ENCODE measurements around the gene FFAR3.
A peak's percentile ranks its signal among the peaks of the same experiment; 100 is the strongest.

FFAR3 gene

DNA sequence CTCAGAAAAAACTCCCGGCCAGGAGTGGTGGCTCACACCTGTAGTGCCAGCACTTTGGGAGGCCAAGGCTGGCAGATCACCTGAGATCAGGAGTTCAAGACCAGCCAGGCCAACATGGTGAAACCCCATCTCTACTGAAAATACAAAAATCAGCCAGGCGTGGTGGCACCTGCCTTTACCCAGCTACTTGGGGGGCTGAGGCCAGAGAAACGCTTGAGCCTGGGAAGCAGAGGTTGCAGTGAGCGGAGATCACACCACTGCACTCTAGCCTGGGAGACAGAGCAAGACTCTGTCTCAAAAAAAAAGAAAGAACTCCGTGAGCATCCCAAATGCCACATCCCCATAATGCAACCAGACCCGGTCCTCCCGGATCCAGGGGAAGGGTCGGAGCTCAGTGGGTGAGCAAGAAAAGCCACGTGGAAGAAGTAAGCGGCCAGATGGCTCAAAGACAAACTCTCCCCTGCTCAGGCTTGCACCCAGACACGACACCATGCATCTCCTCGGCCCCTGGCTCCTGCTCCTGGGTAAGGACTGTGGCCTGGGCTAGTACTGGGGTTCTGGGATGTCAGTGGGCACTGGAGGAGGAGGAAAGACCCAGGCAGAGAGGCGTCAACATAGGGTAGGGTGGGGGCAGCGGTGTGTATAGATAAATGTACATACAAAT, 26.6 kb upstream of the FFAR3 start:
- DNase-seq = no peak

DNA sequence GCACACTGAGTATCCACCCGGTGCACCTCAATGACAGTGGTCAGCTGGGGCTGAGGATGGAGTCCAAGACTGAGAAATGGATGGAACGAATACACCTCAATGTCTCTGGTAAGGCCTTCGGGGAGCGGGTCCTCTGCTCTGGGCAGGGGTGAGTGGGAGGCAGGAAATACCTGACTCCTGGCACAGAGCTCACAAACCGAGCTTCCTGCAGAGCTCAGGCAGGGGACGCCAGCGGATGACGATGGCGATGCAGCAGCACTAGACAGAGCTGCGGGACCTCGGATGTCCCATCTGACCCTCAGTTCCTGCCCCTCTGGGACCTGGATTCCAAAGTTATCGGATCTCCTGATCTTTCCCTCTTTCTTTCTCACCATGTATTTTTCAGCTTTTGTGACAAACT, 25.4 kb upstream of the FFAR3 start:
- DNase-seq = no peak

DNA sequence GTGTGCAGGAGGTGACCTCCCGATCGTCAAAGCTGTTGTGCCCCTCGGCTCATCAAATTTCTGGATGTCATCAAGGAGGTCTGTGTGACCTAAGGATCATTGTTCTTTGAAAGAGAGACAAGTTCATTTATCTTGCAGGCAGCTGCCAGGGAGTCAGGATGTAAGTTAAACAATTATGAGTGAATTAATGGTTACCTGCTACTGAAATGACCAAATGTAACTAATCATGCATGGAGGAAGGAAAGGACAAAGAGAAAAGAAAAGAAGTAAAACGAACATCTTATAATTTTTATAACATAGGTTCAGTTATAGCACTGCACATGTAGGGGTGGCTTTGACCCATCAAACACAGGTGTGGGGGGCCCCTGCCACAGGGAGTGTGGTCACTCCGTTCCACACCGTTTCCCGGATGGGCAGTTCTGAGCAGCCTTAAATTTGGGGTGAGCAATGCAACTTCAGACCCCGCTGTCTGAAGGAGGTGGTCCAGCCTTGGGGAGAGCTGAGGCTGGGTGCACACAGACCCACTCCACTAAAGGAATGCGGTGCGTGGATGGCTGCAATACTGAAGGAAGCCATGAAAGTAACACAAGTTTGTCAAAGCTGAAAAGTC, 24.0 kb upstream of the FFAR3 start:
- DNase-seq = no peak

DNA sequence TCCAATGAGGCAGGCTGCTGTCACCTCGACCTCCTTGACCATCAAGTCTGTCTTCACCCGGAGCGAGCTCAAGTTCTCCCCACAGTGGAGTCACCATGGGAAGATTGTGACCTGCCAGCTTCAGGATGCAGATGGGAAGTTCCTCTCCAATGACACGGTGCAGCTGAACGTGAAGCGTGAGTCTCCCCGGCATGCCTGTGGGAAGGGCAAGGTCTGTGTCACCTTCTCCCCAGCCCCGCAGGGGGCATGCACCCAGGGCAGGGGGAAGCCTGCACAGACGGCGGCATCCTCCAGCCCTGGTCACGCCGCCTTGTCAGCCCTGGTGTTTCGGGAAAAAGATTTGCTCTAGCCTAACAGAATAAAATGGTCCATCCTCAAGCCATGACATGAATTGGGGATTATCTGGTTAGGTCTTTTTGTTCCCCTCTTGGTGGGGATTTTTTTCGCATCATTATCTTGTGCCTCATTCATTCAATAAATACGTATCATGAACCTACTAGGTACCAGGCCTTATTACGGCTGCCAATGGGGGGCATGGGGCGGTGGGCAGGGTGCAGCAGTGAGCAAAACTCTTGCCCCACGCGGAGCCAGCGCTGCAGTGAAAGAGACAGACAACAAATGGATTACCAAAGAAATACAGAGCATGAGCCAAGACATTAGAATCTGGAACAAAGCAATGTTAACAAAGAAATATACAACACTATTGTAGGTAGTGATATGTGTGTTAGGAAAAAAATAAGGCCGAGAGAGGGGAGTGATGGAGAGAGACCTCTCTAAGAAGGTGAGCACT, 21.9 kb upstream of the FFAR3 start:
- no peak for DNase-seq

DNA sequence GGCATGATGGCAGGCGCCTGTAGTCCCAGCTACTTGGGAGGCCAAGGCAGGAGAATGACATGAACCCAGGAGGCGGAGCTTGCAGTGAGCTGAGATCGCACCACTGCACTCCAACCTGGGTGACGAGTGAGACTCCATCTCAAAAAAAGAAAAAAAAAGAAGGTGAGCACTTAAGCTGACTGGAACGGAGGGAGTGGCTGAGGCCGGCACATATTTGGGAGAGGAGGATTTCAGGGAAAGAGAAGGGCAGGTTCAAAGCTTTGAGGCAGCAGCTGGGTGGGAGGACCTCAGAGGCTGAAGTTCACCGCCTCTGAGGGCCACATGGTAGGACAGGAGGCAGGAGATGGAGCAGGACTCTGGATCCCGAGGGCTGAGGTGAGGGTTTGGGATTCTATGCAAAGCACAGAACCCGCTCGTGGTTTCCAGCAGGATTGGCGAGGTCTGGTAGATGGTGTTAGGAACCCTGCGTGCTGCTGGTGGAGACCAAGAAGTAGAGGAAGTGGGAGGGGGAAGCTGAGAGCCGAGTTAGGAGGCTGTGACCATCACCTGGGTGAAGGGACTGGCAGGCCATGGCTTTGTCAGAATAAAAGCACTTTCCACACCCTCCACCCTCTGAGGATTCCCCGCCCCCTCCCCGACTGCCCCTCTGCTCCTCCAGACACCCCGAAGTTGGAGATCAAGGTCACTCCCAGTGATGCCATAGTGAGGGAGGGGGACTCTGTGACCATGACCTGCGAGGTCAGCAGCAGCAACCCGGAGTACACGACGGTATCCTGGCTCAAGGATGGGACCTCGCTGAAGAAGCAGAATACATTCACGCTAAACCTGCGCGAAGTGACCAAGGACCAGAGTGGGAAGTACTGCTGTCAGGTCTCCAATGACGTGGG, 20.9 kb upstream of the FFAR3 start:
- no peak for DNase-seq

DNA sequence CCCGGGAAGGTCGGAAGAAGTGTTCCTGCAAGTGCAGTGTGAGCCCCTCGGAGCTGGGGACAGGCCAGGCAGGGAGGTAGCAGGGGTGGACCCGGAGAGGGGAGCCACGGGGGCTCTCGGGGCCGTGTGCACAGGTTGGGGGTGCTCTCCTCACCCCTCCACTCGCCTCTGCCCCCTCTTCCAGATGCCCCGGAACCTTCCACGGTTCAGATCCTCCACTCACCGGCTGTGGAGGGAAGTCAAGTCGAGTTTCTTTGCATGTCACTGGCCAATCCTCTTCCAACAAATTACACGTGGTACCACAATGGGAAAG, 20.3 kb upstream of the FFAR3 start:
- no peak for DNase-seq

DNA sequence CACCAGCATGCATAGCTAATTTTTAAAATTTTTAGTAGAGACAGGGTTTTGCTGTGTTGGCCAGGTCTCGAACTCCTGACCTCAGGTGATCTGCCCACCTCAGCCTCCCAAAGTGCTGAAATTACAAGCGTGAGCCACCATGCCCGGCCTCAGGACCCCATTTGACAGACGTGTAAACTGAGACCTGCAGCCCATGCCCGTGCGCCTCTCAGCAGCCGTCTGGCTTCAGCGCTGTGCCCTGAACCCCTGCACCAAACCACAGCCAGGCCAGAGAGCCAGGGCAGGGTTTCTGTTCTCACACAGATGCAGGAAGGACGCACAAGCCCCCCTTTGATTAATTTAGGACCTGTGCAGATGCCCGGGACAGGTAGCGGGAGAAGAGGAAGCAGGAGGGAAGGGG, 17.8 kb upstream of the FFAR3 start:
- no peak for DNase-seq

DNA sequence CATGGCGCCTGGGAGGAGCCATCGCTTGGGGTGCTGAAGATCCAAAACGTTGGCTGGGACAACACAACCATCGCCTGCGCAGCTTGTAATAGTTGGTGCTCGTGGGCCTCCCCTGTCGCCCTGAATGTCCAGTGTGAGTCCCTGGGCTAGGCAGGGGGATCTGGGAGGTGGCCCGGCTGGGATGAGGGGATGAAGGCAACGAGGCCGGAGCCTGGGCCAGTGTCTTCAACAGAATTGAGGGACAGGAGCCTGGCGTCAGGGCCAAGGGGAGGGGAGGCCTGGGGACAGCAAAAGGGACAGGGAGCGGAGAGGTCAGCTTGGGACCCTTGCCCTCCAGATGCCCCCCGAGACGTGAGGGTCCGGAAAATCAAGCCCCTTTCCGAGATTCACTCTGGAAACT, 17.3 kb upstream of the FFAR3 start:
- DNase-seq = no peak

DNA sequence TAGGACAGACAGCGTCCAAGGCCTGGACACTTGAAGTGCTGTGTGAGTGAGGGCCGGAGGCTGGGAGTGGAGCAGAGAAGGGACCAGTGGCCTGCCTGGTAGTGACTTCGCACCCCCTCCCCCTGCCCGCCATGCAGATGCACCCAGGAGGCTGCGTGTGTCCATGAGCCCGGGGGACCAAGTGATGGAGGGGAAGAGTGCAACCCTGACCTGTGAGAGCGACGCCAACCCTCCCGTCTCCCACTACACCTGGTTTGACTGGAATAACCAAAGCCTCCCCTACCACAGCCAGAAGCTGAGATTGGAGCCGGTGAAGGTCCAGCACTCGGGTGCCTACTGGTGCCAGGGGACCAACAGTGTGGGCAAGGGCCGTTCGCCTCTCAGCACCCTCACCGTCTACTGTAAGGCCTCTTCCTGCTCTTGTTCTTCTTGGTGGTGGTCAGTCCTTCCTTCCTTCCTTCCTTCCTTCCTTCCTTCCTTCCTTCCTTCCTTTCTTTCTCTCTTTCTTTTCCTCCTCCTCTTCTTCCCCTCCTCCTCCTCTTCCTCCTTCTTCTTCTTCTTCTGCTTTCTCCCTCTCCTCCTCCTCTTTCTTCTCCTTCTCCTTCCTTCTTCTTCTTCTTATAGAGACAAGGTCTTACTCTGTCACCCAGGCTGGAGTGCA, 16.6 kb upstream of the FFAR3 start:
- DNase-seq = no peak

DNA sequence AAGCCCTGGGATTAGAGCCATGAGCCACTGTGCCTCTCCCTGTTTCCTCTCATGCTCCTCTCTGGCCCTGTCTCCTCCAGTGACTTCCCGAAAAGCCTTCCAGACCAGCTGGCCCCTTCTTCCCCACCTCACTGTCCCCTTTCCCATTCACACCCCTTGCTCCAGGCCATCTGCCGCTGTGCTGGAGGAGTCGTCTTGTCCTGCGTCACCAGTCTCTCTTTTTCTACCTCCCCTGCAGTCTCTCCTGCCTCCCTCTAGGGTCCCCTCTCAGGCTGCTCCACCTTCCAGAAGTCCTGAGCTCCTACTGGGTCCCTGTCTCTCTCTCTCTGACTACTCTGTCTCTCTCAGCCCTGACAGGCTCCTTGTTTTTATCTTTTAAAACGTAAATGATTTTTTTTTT, 15.8 kb upstream of the FFAR3 start:
- DNase-seq = no peak

DNA sequence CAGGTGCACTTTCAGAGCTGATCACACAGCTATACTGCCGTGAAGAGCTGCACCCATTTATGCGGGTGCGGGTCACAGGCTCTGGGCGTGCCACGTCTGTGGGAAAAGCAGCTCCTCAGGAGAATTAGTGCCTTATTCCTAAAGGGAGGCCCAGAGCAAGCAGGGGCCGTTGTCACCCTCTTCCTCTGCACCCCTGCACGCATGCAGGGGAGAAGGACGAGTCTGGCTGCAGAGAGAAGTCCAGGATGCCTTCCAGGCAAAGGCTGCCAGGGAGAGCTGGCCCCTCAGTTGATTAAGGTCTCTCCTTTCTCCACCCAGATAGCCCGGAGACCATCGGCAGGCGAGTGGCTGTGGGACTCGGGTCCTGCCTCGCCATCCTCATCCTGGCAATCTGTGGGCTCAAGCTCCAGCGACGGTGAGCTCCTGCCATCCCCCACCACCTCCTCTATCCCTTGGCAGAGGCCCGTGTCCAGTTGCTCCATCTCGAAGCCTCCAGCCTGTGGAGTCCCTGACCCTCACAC, 13.7 kb upstream of the FFAR3 start:
- DNase-seq = no peak

DNA sequence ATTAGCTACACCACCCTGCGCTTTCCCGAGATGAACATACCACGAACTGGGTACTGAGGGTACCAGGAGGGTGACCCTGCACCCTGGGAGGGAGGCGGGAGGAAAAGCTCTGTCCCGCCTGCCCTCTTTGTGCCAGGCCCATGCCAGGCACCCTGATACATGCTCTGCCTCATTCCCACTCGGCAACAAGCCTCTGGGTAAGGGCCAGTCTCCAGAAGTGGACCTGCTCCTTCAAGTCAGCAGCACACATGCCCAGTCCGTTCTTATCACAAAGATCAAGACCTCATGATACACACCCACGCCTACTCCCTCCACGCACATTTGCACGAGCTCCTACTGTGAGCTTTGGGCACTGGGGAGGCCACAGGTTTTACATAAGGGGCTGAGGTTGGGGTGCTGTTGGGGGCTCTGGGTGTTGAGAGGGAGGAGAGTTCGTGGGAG, 12.6 kb upstream of the FFAR3 start:
- DNase-seq = no peak

DNA sequence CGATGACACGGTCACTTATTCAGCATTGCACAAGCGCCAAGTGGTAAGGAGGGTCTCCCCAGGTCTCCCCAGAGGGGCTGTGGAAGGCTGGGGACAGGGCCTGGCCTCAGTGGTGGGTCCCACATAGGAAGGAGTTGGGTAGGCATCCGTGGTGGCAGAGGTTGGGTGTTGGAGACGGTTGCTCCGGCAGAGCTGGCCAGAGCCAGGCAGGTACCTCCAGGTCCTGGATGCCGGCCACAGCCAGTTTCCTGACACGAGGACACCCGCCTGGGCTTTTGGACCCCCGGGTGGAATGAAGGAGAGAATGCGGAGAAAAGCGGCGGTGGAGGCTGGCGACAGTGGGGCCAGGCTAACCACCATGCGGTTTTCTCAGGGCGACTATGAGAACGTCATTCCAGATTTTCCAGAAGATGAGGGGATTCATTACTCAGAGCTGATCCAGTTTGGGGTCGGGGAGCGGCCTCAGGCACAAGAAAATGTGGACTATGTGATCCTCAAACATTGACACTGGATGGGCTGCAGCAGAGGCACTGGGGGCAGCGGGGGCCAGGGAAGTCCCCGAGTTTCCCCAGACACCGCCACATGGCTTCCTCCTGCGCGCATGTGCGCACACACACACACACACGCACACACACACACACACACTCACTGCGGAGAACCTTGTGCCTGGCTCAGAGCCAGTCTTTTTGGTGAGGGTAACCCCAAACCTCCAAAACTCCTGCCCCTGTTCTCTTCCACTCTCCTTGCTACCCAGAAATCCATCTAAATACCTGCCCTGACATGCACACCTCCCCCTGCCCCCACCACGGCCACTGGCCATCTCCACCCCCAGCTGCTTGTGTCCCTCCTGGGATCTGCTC, 11.8 kb upstream of the FFAR3 start:
- peak; percentile 52 for DNase-seq

DNA sequence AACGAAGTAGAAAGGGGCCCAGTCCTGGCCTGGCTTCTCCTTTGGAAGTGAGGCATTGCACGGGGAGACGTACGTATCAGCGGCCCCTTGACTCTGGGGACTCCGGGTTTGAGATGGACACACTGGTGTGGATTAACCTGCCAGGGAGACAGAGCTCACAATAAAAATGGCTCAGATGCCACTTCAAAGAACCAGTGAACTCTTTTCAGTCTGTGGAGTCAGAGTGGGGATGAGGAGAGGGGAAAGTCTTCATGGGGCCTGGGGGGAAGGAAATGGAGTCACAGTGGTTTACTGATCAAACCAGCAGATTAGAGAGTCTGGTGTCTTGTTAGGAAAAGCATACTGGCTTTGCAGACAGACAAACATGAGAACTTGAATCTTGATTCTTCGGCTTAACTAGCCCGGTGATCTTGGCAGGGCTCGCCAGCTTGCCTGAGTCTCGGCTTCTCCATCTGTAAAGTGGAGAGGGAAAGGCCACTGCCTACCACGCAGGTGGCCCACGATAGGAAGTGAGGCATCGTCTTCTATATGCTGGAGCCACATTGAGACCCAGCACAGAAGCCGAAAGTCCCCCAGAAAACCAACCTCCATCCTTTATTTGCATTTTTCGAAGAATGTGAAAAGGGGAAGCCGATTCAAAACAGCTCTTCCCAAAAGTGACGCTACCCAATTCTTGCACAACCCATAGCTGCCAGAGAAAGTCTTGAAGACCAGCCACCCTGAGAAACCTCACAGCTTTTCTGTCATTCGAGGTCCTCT, 10.9 kb upstream of the FFAR3 start, which contains the start of gene FFAR1:
FFAR1 (plus strand) TSS at position 732 of the 759 bp plus-strand sequence. CDS start 3,650 bp downstream, outside the sequence.
- peak; percentile 27 for DNase-seq

DNA sequence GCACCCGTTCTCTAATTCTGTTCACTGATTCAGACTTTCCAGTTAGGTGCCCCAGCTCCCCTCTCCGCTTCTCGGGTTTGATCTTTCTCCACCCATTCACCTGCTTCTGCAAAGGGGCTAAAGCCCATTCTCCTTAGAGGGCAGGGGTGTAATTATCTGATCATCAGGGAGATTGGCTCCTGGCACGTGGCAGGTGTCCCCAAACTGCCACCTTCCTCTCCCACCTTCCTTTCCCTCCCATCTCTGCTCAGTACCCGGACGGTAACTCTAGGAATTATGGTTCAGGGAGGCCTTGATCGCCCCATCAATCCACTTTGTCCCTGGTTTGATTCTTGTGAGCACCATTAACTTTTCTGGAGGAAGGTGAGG, 10.3 kb upstream of the FFAR3 start:
- no peak for DNase-seq

DNA sequence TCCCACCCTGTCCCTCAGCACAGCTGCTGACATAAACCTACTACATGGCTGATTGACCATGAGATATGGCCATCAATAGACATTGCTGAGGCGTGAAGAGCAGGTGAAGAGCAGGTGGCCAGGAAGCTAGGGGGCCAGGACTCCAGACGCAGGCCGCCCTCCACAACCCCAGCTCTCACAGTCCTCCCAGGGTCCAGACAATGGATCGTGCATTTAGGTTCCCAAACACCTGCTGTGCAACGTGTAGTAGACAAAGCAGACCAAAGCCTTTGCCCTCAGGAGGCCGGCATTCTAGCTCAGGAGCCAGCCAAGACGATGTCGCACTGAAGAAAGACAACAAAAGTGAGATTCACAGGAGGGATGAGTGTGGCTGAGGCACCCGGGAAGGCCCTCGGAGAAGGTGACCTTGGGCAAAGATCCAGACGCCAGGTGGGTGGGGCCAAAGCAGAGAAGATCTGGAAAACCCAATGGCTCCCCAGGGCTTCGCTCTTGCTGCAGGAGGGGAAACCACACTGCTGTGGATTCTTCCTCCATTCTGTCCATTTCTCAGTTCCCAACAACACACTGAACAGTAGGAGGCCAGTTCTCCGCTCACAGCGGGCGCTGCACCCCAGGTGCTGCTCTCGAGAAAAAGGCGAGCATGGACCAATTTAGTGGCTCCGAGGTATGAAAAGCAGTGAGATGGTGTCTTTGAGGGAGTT, 9.2 kb upstream of the FFAR3 start:
- DNase-seq = no peak

DNA sequence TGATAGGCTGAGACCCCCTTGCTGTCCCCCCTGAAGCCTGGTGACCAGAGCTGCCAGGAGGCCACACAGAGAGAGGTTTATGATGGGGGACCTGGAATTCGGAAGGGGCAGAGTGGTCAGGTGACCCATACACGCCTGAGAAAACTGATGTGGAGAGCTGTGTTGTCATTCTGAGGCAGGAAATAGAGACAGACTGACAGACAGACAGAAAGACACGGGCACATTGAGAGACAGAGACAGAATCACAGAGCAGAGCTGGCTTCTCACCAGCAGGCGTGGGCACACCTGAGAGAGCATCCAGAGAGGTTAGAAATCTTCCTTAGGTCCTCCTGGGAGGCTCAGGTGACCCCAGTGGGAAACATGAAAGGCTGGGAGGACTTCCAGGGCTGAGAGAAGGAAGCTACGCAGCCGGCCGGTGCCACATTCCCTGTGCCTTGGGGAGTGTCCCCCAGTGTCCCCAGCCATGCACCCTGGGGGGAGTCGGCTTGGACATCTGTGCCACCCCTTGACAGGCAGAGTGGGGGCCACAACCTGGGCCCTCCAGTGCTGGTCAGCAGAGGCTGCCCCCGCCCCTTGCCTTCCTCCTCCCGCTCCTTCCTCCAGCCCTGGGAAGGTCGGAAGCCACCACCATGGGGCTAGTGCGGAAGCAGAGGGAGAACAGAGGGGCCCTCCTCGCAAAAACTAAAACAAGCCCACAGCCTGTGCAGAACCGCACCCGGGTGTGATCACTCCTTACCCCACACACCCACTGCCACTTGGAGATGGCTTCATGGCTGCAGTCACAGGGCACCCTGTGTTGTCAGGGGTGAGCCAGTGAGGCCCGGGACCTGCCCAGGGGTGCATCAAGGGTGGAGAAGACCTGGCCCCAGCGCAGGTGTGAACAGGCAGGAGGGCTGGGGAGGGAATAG, 8.4 kb upstream of the FFAR3 start:
- DNase-seq = no peak

DNA sequence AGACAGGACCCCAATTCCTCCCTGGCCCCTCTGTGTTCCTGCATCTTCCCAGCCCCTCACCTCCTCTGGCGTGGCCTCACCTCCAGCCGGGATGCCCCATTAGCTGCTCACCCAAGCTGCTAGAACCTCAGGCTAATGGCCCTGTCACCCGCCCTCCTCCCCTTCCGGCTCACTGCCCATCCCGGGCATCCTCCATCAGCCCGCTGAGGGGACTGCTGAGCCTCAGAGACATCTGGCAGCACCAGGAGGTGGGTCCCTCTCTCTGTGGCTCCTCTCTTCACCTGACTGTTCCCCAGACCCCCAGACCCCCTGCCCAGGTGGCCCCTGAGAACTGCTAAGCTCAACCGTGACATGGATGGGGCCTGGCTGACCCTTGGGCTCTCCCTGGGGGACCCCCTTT, 7.7 kb upstream of the FFAR3 start:
- no peak for DNase-seq
